HG03175 (cell line): ENCODE measurements around the gene UGT2B17.

ENCODE experiments used
- ATAC-seq: cut with Tn5 transposase; IDR thresholded peaks from one replicate; pipeline ENCODE4 v1.9.1; 2021; ENCODE audit warnings: mild to moderate bottlenecking, moderate library complexity; ENCODE audit not compliant: unreplicated experiment

Gene UGT2B17

DNA sequence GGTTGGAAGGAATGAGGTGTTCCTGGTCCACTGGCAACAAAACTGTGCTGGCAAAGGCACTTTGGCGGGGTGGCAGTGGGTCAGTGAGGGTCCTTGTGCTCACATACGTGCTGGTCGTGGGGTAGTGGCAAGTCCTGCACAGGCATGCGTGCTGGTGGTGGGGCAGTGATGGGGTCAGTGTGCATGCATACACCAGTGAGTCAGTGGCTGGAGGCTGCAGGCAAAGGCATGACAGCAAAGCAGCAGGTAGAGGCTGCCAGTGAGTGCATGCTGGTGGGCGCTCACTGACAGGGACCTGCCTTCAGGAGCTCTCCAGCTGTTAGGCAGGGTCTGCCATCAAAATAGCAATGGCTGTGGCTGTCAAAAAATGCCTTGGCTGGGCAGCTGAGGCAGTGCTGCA, 86.8 kb downstream of the UGT2B17 start:
- no peak for ATAC-seq
